Sigmoid colon (tissue), 7 donors: ENCODE results near the gene ARHGAP27. TPM values are rescaled to one million over a fixed set of nuclear protein-coding genes. Genes with fewer than 3 reads are reported as not detected.
A peak's percentile ranks its signal among the peaks of the same experiment; 100 is the strongest.

ENCODE experiments used
- DNase-seq: peaks from one replicate; pipeline ENCODE4 v3.0.0-alpha.2; 2019
- H3K27ac ChIP-seq, 4 donors: fragments of 200-600 bp; sonication (generic); one replicate each; pipeline ENCODE4 v1.5.1; 2016 to 2019; ENCODE audit warnings: mild to moderate bottlenecking in 1 of 4
- H3K27me3 ChIP-seq, 3 donors: fragments of 200-600 bp; sonication (generic); one replicate each; pipeline ENCODE4 v1.5.1; 2019; ENCODE audit warnings: mild to moderate bottlenecking in 1 of 3
- H3K36me3 ChIP-seq, 4 donors: fragments of 200-600 bp; sonication (generic); one replicate each; pipeline ENCODE4 v1.5.1; 2016 to 2019
- H3K4me1 ChIP-seq, 4 donors: fragments of 200-600 bp; sonication (generic); one replicate each; pipeline ENCODE4 v1.5.1; 2017 to 2019
- H3K4me3 ChIP-seq, 4 donors: fragments of 200-600 bp; sonication (generic); one replicate each; pipeline ENCODE4 v1.5.1; 2017 to 2019; ENCODE audit warnings: mild to moderate bottlenecking in 2 of 4, moderate library complexity in 1 of 4
- H3K9me3 ChIP-seq, 4 donors: fragments of 200-600 bp in 3 of 4; sonication (generic) in 3 of 4; one replicate each; pipeline versions ENCODE4 v1.5.1 to v1.6.1; 2013 to 2019
- EP300 ChIP-seq, 4 donors: sonication (generic); formaldehyde crosslinking; IDR thresholded peaks; one replicate each; pipeline ENCODE4 v1.6.1; 2017; ENCODE audit warnings: antibody characterized with exemption in 4 of 4
- POLR2A ChIP-seq, 2 donors: fragments of 450-650 bp; IDR thresholded peaks; one replicate each; pipeline ENCODE4 v1.6.1; 2016; ENCODE audit warnings: antibody characterized with exemption in 2 of 2, mild to moderate bottlenecking in 2 of 2, moderate library complexity in 2 of 2
- POLR2AphosphoS5 ChIP-seq, 4 donors: sonication (generic); formaldehyde crosslinking; IDR thresholded peaks; one replicate each; pipeline ENCODE4 v1.6.1; 2017; ENCODE audit warnings: antibody characterized with exemption in 4 of 4
- WGBS, 2 donors: extraction: QIAGEN DNeasy Blood & Tissue Kit; methylation state at CpG; one replicate each; pipeline ENCODE4 v1.1.7; 2013; 5-methylcytosine and 5-hydroxymethylcytosine counted together
- intact Hi-C: fragments of 100-400 bp; cut with DNase I; formaldehyde crosslinking; loops from one replicate; pipeline ENCODE4 v1.15.1; 2023
- polyA plus RNA-seq, 3 donors: library from polyadenylated mRNA; stranded (reverse); fragments of 200-250 nt; gene quantifications; one replicate each; pipeline ENCODE4 v1.2.3, GENCODE V29; 2013
- total RNA-seq, 4 donors: library from RNA; depleted of rRNA; stranded (reverse); fragments of >200 nt; gene quantifications; one replicate each; pipeline ENCODE4 v1.1.0, GENCODE V29; 2016
- TF ChIP-seq, protein P1 (sequence below), 4 experiments: fragments of 450-650 bp in 3 of 4; fragments of 200-600 bp in 1 of 4; IDR thresholded peaks; one replicate each; pipeline ENCODE4 v1.5.1; 2016 to 2019; ENCODE audit warnings: antibody characterized with exemption in 4 of 4, mild to moderate bottlenecking in 3 of 4, moderate library complexity in 2 of 4
- donor health status: healthy with polysubstance abuse.
- donor health status: Bipolar disorder and iron deficiency.
- donor health status: healthy.

ARHGAP27 gene
- total and polyA plus RNA-seq, 7 donors = 9.1 to 144 (median 16.6) TPM

GRCh38 chr17:45368651-45369050 is 64.0 kb downstream of the ARHGAP27 start:
- no peaks in the 10 kb centered on the region for H3K36me3 ChIP-seq
- no peak overlapping the region for H3K27ac ChIP-seq
- no peak for DNase-seq
- H3K27me3 ChIP-seq = no peaks in the 10 kb centered on the region
- no peak overlapping the region for H3K4me3 ChIP-seq
- TF ChIP-seq, protein P1, sequence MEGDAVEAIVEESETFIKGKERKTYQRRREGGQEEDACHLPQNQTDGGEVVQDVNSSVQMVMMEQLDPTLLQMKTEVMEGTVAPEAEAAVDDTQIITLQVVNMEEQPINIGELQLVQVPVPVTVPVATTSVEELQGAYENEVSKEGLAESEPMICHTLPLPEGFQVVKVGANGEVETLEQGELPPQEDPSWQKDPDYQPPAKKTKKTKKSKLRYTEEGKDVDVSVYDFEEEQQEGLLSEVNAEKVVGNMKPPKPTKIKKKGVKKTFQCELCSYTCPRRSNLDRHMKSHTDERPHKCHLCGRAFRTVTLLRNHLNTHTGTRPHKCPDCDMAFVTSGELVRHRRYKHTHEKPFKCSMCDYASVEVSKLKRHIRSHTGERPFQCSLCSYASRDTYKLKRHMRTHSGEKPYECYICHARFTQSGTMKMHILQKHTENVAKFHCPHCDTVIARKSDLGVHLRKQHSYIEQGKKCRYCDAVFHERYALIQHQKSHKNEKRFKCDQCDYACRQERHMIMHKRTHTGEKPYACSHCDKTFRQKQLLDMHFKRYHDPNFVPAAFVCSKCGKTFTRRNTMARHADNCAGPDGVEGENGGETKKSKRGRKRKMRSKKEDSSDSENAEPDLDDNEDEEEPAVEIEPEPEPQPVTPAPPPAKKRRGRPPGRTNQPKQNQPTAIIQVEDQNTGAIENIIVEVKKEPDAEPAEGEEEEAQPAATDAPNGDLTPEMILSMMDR (IDR thresholded peaks at IDR 0.05) = no peak
- TF ChIP-seq POLR2AphosphoS5 (IDR thresholded peaks at IDR 0.05) = no peak
- TF ChIP-seq POLR2A (IDR thresholded peaks at IDR 0.05) = no peak
- TF ChIP-seq EP300 (IDR thresholded peaks at IDR 0.05) = no peak
- H3K4me1 ChIP-seq = peaks cover 0 to 24% (median 20%) of the 10 kb centered on the region in 4 donors
- intact Hi-C loops = no loop called here
- H3K9me3 ChIP-seq = no peaks in the 10 kb centered on the region

- intact Hi-C loops = no loop called here
- Histone ChIP-seq H3K27me3 (no peaks in the 10 kb centered on the region), H3K4me1 (peaks cover 0 to 14% (median 13%) of the 10 kb centered on the region in 4 donors), H3K9me3 (no peaks in the 10 kb centered on the region), H3K27ac (no peak overlapping the region), H3K36me3 (no peaks in the 10 kb centered on the region), H3K4me3 (no peak overlapping the region)
- DNase-seq = peak; percentile 53
- 94 to 95% methylated on average over 7 of the region's 7 CpGs for WGBS, 2 donors
- TF ChIP-seq, protein P1 (IDR thresholded peaks at IDR 0.05) = no peak
- TF ChIP-seq EP300 (IDR thresholded peaks at IDR 0.05) (no peak), POLR2AphosphoS5 (IDR thresholded peaks at IDR 0.05) (no peak)
These were observed 65.5 kb downstream of the ARHGAP27 start for GRCh38 chr17:45367216-45367615.

- no peak overlapping the region for H3K27ac ChIP-seq
- TF ChIP-seq POLR2A (IDR thresholded peaks at IDR 0.05) (no peak), POLR2AphosphoS5 (IDR thresholded peaks at IDR 0.05) (no peak), EP300 (IDR thresholded peaks at IDR 0.05) (no peak)
- TF ChIP-seq, protein P1 (IDR thresholded peaks at IDR 0.05) = no peak
- intact Hi-C loops = no loop called here
- WGBS, 2 donors = 92% methylated on average over 6 of the region's 6 CpGs
- H3K4me1 ChIP-seq = peaks cover 0 to 9% (median 8%) of the 10 kb centered on the region in 4 donors
- no peak overlapping the region for H3K4me3 ChIP-seq
- DNase-seq = peak; percentile 30
- H3K27me3 ChIP-seq = no peaks in the 10 kb centered on the region
- no peaks in the 10 kb centered on the region for H3K9me3 ChIP-seq
- H3K36me3 ChIP-seq = no peaks in the 10 kb centered on the region
These were observed 66.0 kb downstream of the ARHGAP27 start for GRCh38 chr17:45366691-45367090.

- whole genome bisulfite sequencing, 2 donors = 91 to 93% methylated on average over 3 of the region's 3 CpGs
- Histone ChIP-seq H3K27ac (no peak overlapping the region), H3K27me3 (no peaks in the 10 kb centered on the region), H3K4me1 (peaks cover 0 to 3% (median 2%) of the 10 kb centered on the region in 4 donors), H3K36me3 (no peaks in the 10 kb centered on the region), H3K9me3 (no peaks in the 10 kb centered on the region), H3K4me3 (no peak overlapping the region)
- DNase-seq = peak; percentile 20
- TF ChIP-seq EP300 (IDR thresholded peaks at IDR 0.05) = no peak
- intact Hi-C loops = no loop called here
These were observed 66.6 kb downstream of the ARHGAP27 start for GRCh38 chr17:45366049-45366448.

DNA sequence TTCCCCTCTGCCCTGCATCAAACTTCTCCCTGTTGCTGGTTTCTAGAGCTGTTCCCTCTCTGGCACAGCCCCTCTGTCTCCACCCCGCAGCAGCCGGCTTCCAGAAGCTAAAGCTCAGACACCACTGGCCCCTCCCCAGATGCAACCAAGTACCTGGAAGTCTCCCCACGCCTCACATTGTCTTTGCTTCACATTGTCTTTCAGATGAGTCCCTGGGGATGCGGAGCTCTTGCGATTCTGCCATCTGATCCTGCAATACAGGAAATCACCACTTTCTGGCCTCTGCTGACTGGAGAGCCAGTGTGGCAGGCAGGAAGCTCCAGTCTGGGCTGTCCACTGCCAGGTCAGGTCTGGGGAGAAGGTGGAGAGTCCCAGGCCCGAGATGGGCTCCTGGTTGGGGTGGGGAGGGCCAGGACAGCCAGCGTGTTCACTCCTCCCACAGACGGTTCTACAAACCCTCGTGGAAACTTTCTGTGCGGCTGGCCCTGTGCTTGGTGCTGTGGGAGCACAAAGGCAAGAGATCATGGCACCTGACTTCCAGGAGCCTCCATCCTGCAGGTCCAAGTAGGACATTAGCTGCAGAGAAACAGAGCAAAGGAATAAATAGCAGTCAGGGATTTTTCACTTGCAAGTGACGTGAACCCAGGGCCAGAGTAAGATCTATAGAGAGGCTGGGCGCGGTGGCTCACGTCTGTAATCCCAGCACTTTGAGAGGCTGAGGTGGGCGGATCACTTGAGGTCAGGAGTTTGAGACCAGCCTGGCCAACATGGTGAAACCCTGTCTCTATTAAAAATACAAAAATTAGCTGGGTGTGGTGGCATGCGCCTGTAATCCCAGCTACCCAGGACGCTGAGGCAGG is 67.9 kb downstream of the ARHGAP27 start:
- DNase-seq = peak; percentile 56
- H3K4me1 ChIP-seq = no peaks in the 10 kb centered on the region
- WGBS, 2 donors = 74 to 77% methylated on average over 17 of the region's 17 CpGs
- no peaks in the 10 kb centered on the region for H3K36me3 ChIP-seq
- H3K4me3 ChIP-seq = no peak overlapping the region
- no peak overlapping the region for H3K27ac ChIP-seq
- intact Hi-C loops = no loop called here
- TF ChIP-seq POLR2AphosphoS5 (IDR thresholded peaks at IDR 0.05) (no peak), POLR2A (IDR thresholded peaks at IDR 0.05) (no peak), EP300 (IDR thresholded peaks at IDR 0.05) (no peak)
- TF ChIP-seq, protein P1 (IDR thresholded peaks at IDR 0.05) = no peak
- H3K27me3 ChIP-seq = no peaks in the 10 kb centered on the region
- H3K9me3 ChIP-seq = no peaks in the 10 kb centered on the region
